ENCODE measurements around the gene SEMA4D.

The SEMA4D gene

DNA sequence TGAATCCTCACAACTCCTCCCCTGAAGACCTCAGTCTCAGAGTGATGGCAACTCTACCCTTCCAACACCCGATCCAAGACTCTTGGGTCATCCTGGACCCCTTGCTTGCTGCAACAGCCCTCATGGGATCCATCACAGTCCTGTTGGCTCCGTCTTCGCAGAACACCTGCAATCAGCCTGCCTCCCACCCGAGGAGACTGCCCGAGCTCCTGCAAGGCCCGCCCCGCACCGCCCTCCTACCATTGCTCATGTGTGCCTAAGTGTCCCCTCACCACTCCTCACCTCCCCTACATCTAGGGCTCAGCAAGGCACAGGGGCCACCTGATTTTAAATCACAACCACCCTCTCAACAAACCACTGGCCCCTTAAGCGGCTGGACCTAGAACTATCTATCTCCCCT lies 5.3 kb downstream of the SEMA4D start:
- Histone ChIP-seq H3K36me3 (ENCODE audit: control insufficient read depth, insufficient read depth, low read length) (no peaks in the 10 kb centered on the region), H3K9me3 (ENCODE audit: control insufficient read depth, low read length) (no peaks in the 10 kb centered on the region), H3K27ac (ENCODE audit: low read depth, low read length, severe bottlenecking) (no peak overlapping the region), H3K4me3 (ENCODE audit: extremely low read depth, insufficient read depth, low read length, poor library complexity, severe bottlenecking) (no peak overlapping the region), H3K4me1 (ENCODE audit: control insufficient read depth, insufficient read depth, low read length, poor library complexity, severe bottlenecking) (no peaks in the 10 kb centered on the region)
- 89 to 90% methylated on average over 9 of the region's 9 CpGs for WGBS, 2 experiments (ENCODE audit: insufficient coverage in 2 of 2)

DNA sequence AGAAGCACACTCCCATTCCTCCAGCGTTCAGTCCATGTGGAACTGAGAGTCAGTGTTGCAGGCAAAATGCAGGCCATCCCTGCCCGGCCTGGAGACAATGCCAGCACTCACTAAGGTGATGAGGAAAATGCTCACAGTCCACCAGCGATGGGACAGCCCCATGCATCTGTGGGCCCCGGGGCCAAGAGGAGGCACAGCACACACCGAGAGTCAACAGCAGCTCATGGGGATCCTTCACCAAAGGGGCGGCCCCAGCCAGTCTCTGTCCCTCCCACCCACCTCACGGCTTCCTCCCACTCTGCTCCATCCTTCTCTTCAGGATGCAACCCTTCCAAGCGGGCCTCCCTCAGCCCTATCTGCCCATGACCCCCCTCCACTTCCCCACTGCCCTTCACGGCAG lies 6.2 kb downstream of the SEMA4D start:
- Histone ChIP-seq H3K36me3 (ENCODE audit: control insufficient read depth, insufficient read depth, low read length) (no peaks in the 10 kb centered on the region), H3K4me3 (ENCODE audit: extremely low read depth, insufficient read depth, low read length, poor library complexity, severe bottlenecking) (no peak overlapping the region), H3K9me3 (ENCODE audit: control insufficient read depth, low read length) (no peaks in the 10 kb centered on the region), H3K4me1 (ENCODE audit: control insufficient read depth, insufficient read depth, low read length, poor library complexity, severe bottlenecking) (no peaks in the 10 kb centered on the region), H3K27ac (ENCODE audit: low read depth, low read length, severe bottlenecking) (no peak overlapping the region)
- 83 to 87% methylated on average over 8 to 9 of the region's 9 CpGs for WGBS, 2 experiments (ENCODE audit: insufficient coverage in 2 of 2)

DNA sequence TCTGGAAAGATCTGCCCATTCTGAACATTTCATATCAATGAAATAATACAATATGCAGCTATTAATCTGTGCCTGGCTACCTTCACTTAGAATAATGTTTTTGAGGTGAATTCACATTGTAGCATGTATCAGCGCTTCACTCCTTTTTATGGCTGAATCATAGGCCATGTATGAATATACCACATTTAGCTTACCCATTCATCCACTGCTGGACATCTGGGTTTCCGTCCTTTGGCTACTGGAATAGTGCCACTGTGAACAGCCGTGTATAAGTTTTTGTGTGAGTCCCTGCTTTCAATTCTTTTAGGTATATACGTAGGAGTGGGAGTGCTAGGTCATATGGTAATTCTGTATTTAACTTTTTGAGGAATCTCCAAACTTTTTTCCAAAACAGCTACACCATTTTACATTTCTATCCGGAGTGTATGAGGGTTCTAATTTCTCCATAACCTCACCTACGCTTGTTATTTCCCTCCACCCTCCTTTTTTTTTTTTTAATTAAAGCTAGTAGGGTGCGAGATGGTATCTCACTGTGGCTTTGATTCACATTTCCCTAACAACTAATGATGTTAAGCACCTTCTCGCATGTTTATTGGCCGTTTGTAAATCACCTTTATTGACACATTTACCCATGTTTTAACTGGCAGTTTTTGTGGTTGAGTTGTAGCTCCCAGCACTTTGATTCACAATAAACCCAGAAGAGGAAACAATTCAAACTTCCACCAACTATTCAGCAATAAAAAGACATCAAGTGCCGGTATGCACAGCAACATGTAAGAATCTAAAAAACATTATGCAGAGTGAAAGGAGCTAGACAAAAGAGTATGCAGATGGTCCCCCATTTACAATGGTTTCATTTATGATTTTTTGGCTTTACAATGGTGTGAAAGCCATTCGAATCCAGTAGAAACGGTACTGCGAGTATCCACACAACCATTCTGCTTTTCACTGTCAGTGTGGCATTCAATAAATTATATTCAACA lies 8.1 kb downstream of the SEMA4D start:
- H3K4me1 ChIP-seq (ENCODE audit: control insufficient read depth, insufficient read depth, low read length, poor library complexity, severe bottlenecking): no peaks in the 10 kb centered on the region
- no peak overlapping the region for H3K27ac ChIP-seq (ENCODE audit: low read depth, low read length, severe bottlenecking)
- no peak overlapping the region for H3K4me3 ChIP-seq (ENCODE audit: extremely low read depth, insufficient read depth, low read length, poor library complexity, severe bottlenecking)
- H3K36me3 ChIP-seq (ENCODE audit: control insufficient read depth, insufficient read depth, low read length): no peaks in the 10 kb centered on the region
- WGBS, 2 experiments (ENCODE audit: insufficient coverage in 2 of 2): 100% methylated on average over 1 to 2 of the region's 13 CpGs
- H3K9me3 ChIP-seq (ENCODE audit: control insufficient read depth, low read length): no peaks in the 10 kb centered on the region

DNA sequence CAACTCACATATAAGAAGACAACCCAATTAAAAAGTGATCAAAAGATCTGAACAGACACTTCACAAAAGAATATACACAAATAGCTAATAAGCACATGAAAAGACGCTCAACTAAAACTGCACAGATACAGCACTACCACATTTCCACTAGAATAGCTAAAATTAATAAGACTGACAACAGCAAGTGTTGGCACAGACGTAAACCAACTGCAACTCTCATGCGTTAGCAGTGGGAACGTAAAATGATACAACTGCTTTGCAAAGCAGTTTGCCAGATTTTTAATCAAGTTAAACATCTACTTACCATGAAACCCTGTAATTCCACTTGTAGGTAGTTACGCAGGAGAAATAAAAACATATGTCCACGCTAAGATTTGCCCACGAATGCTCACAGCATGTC lies 9.0 kb downstream of the SEMA4D start:
- 92 to 97% methylated on average over 4 of the region's 7 CpGs for WGBS, 2 experiments (ENCODE audit: insufficient coverage in 2 of 2)
- H3K4me1 ChIP-seq (ENCODE audit: control insufficient read depth, insufficient read depth, low read length, poor library complexity, severe bottlenecking): no peaks in the 10 kb centered on the region
- no peak overlapping the region for H3K27ac ChIP-seq (ENCODE audit: low read depth, low read length, severe bottlenecking)
- no peaks in the 10 kb centered on the region for H3K36me3 ChIP-seq (ENCODE audit: control insufficient read depth, insufficient read depth, low read length)
- H3K9me3 ChIP-seq (ENCODE audit: control insufficient read depth, low read length): no peaks in the 10 kb centered on the region
- H3K4me3 ChIP-seq (ENCODE audit: extremely low read depth, insufficient read depth, low read length, poor library complexity, severe bottlenecking): no peak overlapping the region

DNA sequence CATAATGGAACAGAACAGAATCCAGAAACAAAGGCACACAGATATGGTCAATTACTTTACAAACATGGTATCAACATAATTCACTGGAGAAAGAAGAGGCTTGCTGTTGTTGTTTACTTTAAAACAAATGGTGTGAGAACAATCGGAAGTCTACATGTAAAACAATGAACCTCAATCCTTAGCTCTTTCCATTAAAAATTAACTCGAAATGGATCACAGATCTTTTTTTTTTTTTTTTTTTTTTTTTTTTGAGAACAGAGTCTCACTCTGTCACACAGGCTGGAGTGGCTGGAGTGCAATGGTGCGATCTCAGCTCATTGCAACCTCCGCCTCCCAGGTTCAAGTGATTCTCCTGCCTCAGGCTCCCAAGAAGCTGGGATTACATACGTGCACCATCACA lies 9.8 kb downstream of the SEMA4D start:
- Histone ChIP-seq H3K36me3 (ENCODE audit: control insufficient read depth, insufficient read depth, low read length) (no peaks in the 10 kb centered on the region), H3K4me3 (ENCODE audit: extremely low read depth, insufficient read depth, low read length, poor library complexity, severe bottlenecking) (no peak overlapping the region), H3K9me3 (ENCODE audit: control insufficient read depth, low read length) (no peaks in the 10 kb centered on the region), H3K27ac (ENCODE audit: low read depth, low read length, severe bottlenecking) (no peak overlapping the region), H3K4me1 (ENCODE audit: control insufficient read depth, insufficient read depth, low read length, poor library complexity, severe bottlenecking) (no peaks in the 10 kb centered on the region)
- 100% methylated on average over 2 of the region's 5 CpGs for WGBS, 2 experiments (ENCODE audit: insufficient coverage in 2 of 2)

DNA sequence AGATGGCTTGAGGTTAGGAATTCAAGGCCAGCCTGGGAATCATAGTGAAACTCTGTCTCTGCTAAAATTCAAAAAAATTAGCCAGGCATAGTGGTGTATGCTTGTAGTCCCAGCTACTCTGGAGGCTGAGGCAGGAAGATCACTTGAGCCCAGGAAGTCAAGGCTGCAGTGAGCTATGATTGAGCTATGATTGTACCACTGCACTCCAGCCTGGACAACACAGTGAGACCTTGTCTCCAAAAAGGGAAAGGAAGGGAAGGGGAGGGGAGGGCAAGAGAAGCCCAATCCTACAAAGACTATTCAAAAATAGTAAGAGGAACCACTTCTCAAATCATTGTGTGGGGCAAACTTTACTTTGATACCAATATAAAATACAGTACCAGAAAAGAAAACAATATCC lies 11.2 kb downstream of the SEMA4D start:
- H3K9me3 ChIP-seq (ENCODE audit: control insufficient read depth, low read length): no peaks in the 10 kb centered on the region
- H3K4me3 ChIP-seq (ENCODE audit: extremely low read depth, insufficient read depth, low read length, poor library complexity, severe bottlenecking): no peak overlapping the region
- no peak overlapping the region for H3K27ac ChIP-seq (ENCODE audit: low read depth, low read length, severe bottlenecking)
- no peaks in the 10 kb centered on the region for H3K36me3 ChIP-seq (ENCODE audit: control insufficient read depth, insufficient read depth, low read length)
- H3K4me1 ChIP-seq (ENCODE audit: control insufficient read depth, insufficient read depth, low read length, poor library complexity, severe bottlenecking): no peaks in the 10 kb centered on the region

DNA sequence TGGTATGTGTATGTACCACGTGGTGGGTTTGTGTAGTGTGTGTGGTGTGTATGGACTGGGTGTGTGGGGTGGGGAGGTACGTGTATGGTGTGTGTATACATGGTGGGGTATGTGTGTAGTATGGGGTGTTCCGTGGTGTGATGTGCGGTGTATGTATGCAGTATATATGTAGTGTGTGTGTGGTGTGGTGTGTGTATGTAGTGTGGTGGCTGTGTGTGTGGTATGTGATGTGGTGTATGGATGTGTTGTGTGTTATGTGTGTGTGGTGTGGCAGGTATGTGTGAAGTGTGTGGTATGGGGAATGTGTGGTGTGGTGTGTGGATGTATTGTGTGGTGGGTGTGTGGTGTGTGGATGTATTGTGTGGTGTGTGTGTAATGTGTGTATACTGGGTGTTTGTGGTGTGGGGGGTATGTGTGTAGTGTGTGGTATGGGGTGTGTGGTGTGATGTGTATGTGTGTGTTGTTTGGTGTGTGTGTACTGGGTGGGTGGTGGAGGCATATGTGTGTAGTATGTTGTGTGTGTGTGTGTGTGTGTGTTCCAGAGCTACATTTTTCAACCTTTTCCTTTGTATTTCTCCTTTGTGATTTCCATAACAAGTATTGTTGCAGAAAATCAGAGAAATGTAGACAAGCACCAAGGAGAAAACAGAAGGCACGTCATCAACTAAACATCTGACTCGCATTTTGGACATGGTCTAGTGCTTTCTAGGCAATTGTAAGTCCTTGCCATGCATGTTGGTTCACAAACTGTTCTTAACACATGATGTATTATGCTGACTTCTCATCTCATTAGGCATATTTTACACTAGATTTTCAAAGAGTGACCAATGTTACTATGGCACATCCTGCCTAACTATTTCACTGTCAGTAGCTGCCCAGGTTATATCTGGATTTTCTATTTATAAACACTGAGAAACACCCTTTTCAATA lies 13.2 kb downstream of the SEMA4D start:
- Histone ChIP-seq H3K4me3 (ENCODE audit: extremely low read depth, insufficient read depth, low read length, poor library complexity, severe bottlenecking) (no peak overlapping the region), H3K9me3 (ENCODE audit: control insufficient read depth, low read length) (no peaks in the 10 kb centered on the region), H3K36me3 (ENCODE audit: control insufficient read depth, insufficient read depth, low read length) (no peaks in the 10 kb centered on the region), H3K4me1 (ENCODE audit: control insufficient read depth, insufficient read depth, low read length, poor library complexity, severe bottlenecking) (no peaks in the 10 kb centered on the region), H3K27ac (ENCODE audit: low read depth, low read length, severe bottlenecking) (no peak overlapping the region)
- WGBS, 2 experiments (ENCODE audit: insufficient coverage in 2 of 2): 90 to 92% methylated on average over 6 of the region's 6 CpGs

DNA sequence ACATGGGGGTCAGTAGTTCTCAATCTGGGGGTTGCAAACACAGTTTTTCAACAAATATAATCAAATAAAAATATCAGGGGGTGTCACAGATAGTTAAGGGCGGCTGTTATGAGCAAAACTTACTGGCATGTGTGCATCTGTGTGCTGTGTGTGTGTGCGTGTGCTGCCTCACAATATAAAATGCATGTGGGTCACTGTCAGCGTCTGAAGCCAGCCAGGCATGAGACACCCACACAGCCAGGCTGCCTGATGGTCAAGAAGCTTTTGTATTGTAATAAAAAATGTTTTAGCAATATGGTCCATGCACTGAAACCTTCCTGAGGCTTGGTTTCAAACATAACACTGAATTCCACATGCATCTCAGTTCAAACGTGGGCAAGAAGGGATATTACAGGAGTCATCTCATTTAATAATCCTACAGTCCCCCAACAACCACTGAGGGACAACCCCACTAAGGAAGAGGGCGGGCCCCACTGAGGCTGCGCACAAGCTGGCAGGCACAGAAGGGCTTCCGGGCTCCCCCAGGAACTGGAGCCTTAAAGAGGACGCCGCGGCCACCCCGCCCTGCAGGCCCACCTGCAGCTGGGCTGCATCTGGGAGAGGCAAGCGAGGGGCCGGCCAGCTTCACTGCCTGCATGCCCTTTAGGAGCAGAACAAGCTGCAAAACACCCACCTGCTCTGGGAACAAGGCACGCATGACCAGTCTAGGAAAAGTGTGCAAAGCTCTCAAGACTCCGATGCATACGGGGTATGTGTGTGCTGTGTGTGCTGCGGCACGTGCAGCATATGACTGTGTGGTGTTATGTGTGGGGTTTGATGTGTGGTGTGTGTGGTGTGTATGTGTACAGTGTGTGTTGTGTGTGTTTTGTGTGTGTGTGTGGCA lies 14.1 kb downstream of the SEMA4D start:
- H3K4me1 ChIP-seq (ENCODE audit: control insufficient read depth, insufficient read depth, low read length, poor library complexity, severe bottlenecking): no peaks in the 10 kb centered on the region
- H3K36me3 ChIP-seq (ENCODE audit: control insufficient read depth, insufficient read depth, low read length): no peaks in the 10 kb centered on the region
- H3K9me3 ChIP-seq (ENCODE audit: control insufficient read depth, low read length): peaks cover 4% of the 10 kb centered on the region
- H3K4me3 ChIP-seq (ENCODE audit: extremely low read depth, insufficient read depth, low read length, poor library complexity, severe bottlenecking): no peak overlapping the region
- no peak overlapping the region for H3K27ac ChIP-seq (ENCODE audit: low read depth, low read length, severe bottlenecking)
- WGBS, 2 experiments (ENCODE audit: insufficient coverage in 2 of 2): 93 to 98% methylated on average over 11 to 16 of the region's 18 CpGs

DNA sequence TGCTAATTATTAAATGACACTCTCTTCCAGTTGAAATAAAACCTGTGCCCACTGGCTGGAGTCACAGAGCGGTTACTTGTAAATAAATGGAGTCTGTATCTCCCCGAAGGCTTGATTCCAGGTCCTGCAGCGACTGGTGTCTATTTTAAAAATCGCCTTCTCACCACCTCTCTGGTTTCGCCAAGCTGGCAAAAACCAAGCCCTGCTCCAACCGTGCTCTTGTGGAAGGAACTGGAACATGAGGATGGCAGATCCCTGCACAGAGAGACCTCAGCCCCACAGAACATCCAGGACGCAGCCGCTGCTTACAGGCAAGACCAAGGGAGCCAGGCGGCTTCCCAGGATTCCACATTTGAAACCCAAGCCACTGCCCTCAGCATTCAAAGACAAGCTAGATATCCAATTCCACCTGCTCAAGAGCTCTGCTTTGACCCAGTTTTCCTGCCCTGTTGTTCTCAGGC lies 15.0 kb downstream of the SEMA4D start:
- Histone ChIP-seq H3K27ac (ENCODE audit: low read depth, low read length, severe bottlenecking) (no peak overlapping the region), H3K4me1 (ENCODE audit: control insufficient read depth, insufficient read depth, low read length, poor library complexity, severe bottlenecking) (peaks cover 5% of the 10 kb centered on the region), H3K9me3 (ENCODE audit: control insufficient read depth, low read length) (peaks cover 4% of the 10 kb centered on the region), H3K36me3 (ENCODE audit: control insufficient read depth, insufficient read depth, low read length) (no peaks in the 10 kb centered on the region), H3K4me3 (ENCODE audit: extremely low read depth, insufficient read depth, low read length, poor library complexity, severe bottlenecking) (no peak overlapping the region)
- WGBS, 2 experiments (ENCODE audit: insufficient coverage in 2 of 2): 90 to 91% methylated on average over 9 of the region's 9 CpGs

All from mesodermal cell (in vitro differentiated cells).